Amygdala (tissue), 56 donors: ENCODE data around the gene MFAP4.

Source experiments
- DNase-seq, 56 donors: peaks; one replicate each; lab custom pipeline; 2025; lab: John Stamatoyannopoulos, UW

Gene MFAP4

GRCh38 chr17:19386974-19387920, at the start of gene MFAP4:
TSS of gene MFAP4 (minus strand) at chr17:19387190. CDS start at chr17:19387155, 35 bp downstream.
- DNase-seq, result peak in 22 of 56 donors; percentile 24 to 73 (median 40)

- DNase-seq, result no peak
These were observed 46.8 kb upstream of the MFAP4 start for GRCh38 chr17:19433727-19434340.

- no peak for DNase-seq
These were observed 46.3 kb upstream of the MFAP4 start for GRCh38 chr17:19433255-19433654.

GRCh38 chr17:19431691-19432090, 44.7 kb upstream of the MFAP4 start:
- DNase-seq, result no peak

- no peak for DNase-seq
These were observed 39.6 kb upstream of the MFAP4 start for GRCh38 chr17:19426631-19427030.

- DNase-seq, result no peak
These were observed 38.2 kb upstream of the MFAP4 start for GRCh38 chr17:19424934-19425868.

GRCh38 chr17:19421926-19422325, 34.9 kb upstream of the MFAP4 start:
- DNase-seq, result no peak

- DNase-seq, result no peak
These were observed 34.2 kb upstream of the MFAP4 start for GRCh38 chr17:19421219-19421618.

GRCh38 chr17:19418251-19418992, 31.4 kb upstream of the MFAP4 start:
- DNase-seq, result peak in 1 of 56 donors; percentile 30

- no peak for DNase-seq
These were observed 30.6 kb upstream of the MFAP4 start for GRCh38 chr17:19417611-19418010.

- no peak for DNase-seq
These were observed 29.1 kb upstream of the MFAP4 start for GRCh38 chr17:19415806-19416775.

GRCh38 chr17:19415311-19415710, 28.3 kb upstream of the MFAP4 start:
- no peak for DNase-seq

GRCh38 chr17:19414396-19415280, 27.6 kb upstream of the MFAP4 start:
- DNase-seq, result no peak

GRCh38 chr17:19413761-19414160, 26.8 kb upstream of the MFAP4 start:
- no peak for DNase-seq

- DNase-seq, result no peak
These were observed 26.0 kb upstream of the MFAP4 start for GRCh38 chr17:19412984-19413383.

GRCh38 chr17:19412510-19412909, 25.5 kb upstream of the MFAP4 start:
- no peak for DNase-seq

GRCh38 chr17:19411631-19412030, 24.6 kb upstream of the MFAP4 start:
- DNase-seq, result peak in 13 of 56 donors; percentile 12 to 43 (median 27)
